Fibroblast of villous mesenchyme (primary cell): Measurements from ENCODE around the gene ANKS1B. TPM values are rescaled to one million over a fixed set of nuclear protein-coding genes. Genes with fewer than 3 reads are reported as not detected.

ENCODE experiments used
- DNase-seq: peaks from one replicate; pipeline ENCODE4 v3.0.0-alpha.2; 2010; ENCODE audit warnings: low read depth
- H3K4me3 ChIP-seq: 2 replicates; pipeline ENCODE4 v1.5.1; 2011; ENCODE audit warnings: low read depth, mild to moderate bottlenecking, low read length
- total RNA-seq: library from RNA; depleted of rRNA; stranded (reverse); fragments of >200 nt; gene quantifications from 2 replicates; pipeline ENCODE4 v1.2.3, GENCODE V29; 2012
- TF ChIP-seq, protein P1 (sequence below): IDR thresholded peaks from 2 replicates; pipeline ENCODE4 v1.5.1; 2012; ENCODE audit warnings: low read depth, mild to moderate bottlenecking, low read length; ENCODE audit not compliant: insufficient read depth

The ANKS1B gene
- total RNA-seq, 1 donor: 0.86 TPM

DNA sequence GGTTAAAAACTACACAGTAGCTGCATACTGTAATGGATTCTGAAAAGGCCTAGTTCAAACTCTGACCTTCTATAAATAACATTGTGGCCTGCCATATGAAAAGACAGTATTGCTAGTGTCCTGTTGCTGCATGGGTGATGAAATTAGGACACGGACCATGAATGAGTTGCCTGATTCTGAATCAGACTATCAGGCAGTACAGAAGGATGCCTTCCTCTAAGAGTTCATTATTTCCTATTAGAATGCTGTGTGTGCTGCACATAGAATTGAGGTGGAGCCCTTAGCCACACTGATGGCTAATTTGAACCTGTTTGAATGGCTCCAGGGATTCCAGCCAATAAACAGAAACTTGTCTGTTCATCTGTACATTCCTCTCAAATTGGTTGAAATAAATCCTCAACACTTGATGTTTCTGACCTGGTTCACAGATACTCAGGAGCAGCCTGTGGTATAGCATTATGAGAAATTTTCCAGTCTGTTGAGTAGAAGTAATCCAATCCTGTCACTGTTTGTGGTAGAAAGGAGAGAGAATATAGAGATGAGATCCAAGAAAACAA lies 856.4 kb downstream of the ANKS1B start:
- H3K4me3 ChIP-seq: no peak overlapping the region
- TF ChIP-seq, protein P1, sequence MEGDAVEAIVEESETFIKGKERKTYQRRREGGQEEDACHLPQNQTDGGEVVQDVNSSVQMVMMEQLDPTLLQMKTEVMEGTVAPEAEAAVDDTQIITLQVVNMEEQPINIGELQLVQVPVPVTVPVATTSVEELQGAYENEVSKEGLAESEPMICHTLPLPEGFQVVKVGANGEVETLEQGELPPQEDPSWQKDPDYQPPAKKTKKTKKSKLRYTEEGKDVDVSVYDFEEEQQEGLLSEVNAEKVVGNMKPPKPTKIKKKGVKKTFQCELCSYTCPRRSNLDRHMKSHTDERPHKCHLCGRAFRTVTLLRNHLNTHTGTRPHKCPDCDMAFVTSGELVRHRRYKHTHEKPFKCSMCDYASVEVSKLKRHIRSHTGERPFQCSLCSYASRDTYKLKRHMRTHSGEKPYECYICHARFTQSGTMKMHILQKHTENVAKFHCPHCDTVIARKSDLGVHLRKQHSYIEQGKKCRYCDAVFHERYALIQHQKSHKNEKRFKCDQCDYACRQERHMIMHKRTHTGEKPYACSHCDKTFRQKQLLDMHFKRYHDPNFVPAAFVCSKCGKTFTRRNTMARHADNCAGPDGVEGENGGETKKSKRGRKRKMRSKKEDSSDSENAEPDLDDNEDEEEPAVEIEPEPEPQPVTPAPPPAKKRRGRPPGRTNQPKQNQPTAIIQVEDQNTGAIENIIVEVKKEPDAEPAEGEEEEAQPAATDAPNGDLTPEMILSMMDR: no peak
- no peak for DNase-seq

DNA sequence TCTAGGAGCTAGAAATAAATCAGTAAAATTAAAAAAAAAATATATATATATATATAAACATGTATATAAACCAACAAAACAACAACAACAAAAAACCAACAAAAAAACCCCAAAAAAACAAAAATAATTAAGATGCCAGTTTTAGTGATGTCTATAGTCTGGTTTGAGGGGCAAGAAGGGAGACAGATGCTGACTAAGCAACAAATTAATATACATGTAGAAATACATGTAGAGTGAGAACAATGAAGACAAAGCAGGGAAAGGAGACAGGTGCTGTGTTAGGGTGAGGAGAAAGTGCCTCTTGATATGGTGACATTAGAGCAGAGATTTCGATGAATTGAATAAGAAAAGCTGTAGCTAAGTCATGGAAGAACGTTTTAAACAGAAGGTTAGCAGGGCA lies 861.8 kb downstream of the ANKS1B start:
- TF ChIP-seq, protein P1: no peak
- H3K4me3 ChIP-seq: no peak overlapping the region
- no peak for DNase-seq

DNA sequence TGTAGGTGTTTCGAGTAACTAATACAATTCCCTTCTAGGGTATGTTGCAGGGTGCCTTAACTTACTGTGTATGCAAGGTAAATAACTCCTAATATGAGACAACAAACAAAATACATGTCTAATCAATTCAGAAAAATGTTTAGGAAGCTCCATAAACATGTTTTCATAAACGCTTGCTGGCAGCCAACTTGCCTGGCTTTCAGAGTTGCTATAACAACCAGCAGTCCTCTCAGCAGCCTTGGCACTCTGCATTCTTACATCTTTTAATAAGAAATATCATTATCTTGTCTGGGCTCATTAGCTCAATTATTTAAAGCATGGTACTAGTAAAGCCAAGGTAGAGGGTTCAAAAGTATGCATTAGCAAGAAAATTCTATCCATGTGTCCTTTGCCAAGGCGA lies 862.2 kb downstream of the ANKS1B start:
- no peak overlapping the region for H3K4me3 ChIP-seq
- TF ChIP-seq, protein P1: no peak
- no peak for DNase-seq

DNA sequence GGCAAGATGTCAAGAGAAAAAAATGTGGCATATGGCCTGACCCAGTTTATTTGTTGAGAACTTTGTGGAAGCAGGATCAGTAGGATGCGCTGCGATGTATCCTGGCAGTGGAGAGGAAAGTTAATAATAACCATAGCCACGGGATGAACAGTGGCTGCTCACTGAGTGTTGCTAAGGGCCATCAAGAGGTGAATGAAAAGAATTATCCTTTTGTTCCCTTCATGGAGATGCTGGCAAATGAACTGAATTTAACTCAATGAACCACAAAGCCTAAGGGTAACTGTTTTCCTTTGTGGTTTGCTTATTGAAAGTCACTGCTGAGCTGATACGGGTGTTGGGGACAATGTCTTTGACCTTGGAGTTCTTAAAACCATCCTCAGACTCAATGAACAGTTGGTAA lies 863.2 kb downstream of the ANKS1B start:
- DNase-seq: no peak
- no peak overlapping the region for H3K4me3 ChIP-seq
- TF ChIP-seq, protein P1: no peak

DNA sequence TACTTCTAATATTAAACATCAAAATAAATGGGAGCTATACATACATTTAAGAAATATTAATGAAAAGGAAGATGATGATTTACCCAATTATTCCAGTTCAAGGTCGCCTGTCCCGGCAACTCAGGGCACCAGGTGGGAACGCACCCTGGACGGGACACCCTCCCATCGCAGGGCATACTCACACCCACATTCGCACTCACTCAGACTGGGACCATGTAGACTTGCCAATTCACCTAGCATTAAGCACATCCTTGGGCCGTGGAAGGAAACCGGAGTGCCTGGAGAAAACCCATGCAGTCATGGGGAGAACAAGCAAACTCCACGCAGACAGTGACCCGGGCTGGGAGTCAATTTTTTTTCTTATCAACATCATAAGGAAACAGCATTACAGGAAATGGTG lies 864.8 kb downstream of the ANKS1B start:
- TF ChIP-seq, protein P1: no peak
- DNase-seq: no peak
- no peak overlapping the region for H3K4me3 ChIP-seq

DNA sequence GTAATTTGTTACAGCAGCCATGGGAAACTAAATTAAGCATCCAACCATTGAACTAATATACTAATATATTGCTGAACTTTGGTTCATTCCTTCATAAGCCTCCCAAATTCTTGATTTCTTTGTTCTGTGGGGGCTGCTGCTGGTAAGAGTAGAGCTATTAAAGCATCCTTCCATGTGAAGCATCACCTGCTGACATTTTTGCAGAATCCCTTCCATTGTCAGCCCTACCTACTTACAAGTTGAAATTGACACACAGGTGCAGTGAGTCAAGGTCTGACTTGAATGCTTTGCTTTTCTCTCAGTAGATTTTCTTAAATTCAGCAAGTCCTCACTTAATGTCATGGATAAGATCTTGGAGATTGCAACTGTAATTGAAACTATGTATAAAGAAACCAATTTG lies 865.3 kb downstream of the ANKS1B start:
- no peak overlapping the region for H3K4me3 ChIP-seq
- TF ChIP-seq, protein P1: no peak

DNA sequence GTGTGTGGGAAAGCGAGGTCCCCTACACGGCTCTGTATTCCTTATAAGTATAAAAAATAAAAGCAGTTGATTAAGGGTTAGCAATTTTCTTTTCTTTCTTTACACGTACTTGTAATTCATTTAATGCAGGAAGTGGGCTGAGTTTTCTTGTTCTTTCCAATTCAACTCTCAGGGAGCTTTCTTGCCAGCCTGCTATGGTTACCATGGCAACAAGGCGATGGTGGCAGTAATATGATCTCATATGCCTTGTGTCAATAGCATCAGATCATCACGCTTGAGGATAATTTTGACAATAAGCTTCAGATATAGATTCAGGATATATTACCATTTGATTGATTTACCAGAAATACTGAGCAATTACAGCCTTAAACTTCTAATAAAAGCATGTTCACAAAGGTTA lies 873.1 kb downstream of the ANKS1B start:
- TF ChIP-seq, protein P1: no peak
- H3K4me3 ChIP-seq: no peak overlapping the region
- no peak for DNase-seq

More for the DNA sequence above, 865.3 kb downstream of the ANKS1B start:
- no peak for DNase-seq
